Measurements from ENCODE around the gene IDI2. TPM values are rescaled to one million over a fixed set of nuclear protein-coding genes. Genes with fewer than 3 reads are reported as not detected.

The IDI2 gene
- total RNA-seq, 1 experiment from 2014 or later, result not detected

GRCh38 chr10:1002425-1003006, 23.1 kb downstream of the IDI2 start:
- H2AFZ ChIP-seq (ENCODE audit: low read depth, low read length, poor library complexity, severe bottlenecking), result no peak overlapping the region
- no TSS peak for BruUV-seq (replicated peaks)
- H3K27ac ChIP-seq (ENCODE audit: low read depth, low read length), result no peak overlapping the region
- H3K4me3 ChIP-seq (replicated peaks in 1 of 2; ENCODE audit: low read depth in 1 of 2, low read length in 2 of 2), result no peak overlapping the region
- ChIA-PET RAD21 (ENCODE audit: low non-redundant PET in 1 of 2, low total read pairs in 2 of 2, uncharacterized antibody in 2 of 2, unreplicated experiment in 2 of 2) (no interaction called here), CTCF (no interaction called here), POLR2A (interaction anchor here (1.1 kb wide), 1 partner anchor 47 kb away, joined by 3 read pairs; the partner anchor contains the start of gene IDI1)
- H3K9me3 ChIP-seq (ENCODE audit: control insufficient read depth in 1 of 2, insufficient read depth in 1 of 2, low read depth in 1 of 2, low read length in 2 of 2), result peaks cover 0 to 4% of the 10 kb centered on the region in 2 experiments; a peak in 1 of 4 replicates
- intact Hi-C loops (cut with micrococcal nuclease), result no loop called here
- H3K4me2 ChIP-seq (ENCODE audit: low read length), result no peak overlapping the region
- DNase-seq (ENCODE audit: low read depth, low spot score) (no peak), ATAC-seq (no peak)
- peaks cover 20% of the 10 kb centered on the region; the same call in 1 of the 2 replicates for H4K20me1 ChIP-seq (ENCODE audit: insufficient read depth)
- H3K4me1 ChIP-seq (ENCODE audit: control insufficient read depth in 1 of 2, insufficient read depth in 2 of 2, low read length in 2 of 2), result no peaks in the 10 kb centered on the region
- TF ChIP-seq EZH2phosphoT487 (IDR thresholded peaks at IDR 0.05; ENCODE audit: borderline replicate concordance), result no peak
- no peak for TF ChIP-seq ZNF274 (IDR thresholded peaks at IDR 0.05; ENCODE audit: low read depth, low read length)
- TF ChIP-seq ELF1 (IDR thresholded peaks at IDR 0.05; ENCODE audit: borderline replicate concordance, low read depth), result no peak
- TF ChIP-seq ZBTB33 (IDR thresholded peaks at IDR 0.05; ENCODE audit: extremely low read depth, insufficient replicate concordance, low read length), result no peak
- TF ChIP-seq, protein P1, sequence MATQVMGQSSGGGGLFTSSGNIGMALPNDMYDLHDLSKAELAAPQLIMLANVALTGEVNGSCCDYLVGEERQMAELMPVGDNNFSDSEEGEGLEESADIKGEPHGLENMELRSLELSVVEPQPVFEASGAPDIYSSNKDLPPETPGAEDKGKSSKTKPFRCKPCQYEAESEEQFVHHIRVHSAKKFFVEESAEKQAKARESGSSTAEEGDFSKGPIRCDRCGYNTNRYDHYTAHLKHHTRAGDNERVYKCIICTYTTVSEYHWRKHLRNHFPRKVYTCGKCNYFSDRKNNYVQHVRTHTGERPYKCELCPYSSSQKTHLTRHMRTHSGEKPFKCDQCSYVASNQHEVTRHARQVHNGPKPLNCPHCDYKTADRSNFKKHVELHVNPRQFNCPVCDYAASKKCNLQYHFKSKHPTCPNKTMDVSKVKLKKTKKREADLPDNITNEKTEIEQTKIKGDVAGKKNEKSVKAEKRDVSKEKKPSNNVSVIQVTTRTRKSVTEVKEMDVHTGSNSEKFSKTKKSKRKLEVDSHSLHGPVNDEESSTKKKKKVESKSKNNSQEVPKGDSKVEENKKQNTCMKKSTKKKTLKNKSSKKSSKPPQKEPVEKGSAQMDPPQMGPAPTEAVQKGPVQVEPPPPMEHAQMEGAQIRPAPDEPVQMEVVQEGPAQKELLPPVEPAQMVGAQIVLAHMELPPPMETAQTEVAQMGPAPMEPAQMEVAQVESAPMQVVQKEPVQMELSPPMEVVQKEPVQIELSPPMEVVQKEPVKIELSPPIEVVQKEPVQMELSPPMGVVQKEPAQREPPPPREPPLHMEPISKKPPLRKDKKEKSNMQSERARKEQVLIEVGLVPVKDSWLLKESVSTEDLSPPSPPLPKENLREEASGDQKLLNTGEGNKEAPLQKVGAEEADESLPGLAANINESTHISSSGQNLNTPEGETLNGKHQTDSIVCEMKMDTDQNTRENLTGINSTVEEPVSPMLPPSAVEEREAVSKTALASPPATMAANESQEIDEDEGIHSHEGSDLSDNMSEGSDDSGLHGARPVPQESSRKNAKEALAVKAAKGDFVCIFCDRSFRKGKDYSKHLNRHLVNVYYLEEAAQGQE (IDR thresholded peaks at IDR 0.05; ENCODE audit: low read depth), result no peak
- no peak for TF ChIP-seq YY1 (IDR thresholded peaks at IDR 0.05; ENCODE audit: extremely low read depth, insufficient replicate concordance, low read depth, low read length)
- no peak for TF ChIP-seq POLR2AphosphoS5 (IDR thresholded peaks at IDR 0.05; ENCODE audit: low read depth, low read length)
- no peak for TF ChIP-seq RAD21 (IDR thresholded peaks at IDR 0.05; ENCODE audit: low read depth)
- no peak for TF ChIP-seq TCF7L2 (IDR thresholded peaks at IDR 0.05; ENCODE audit: borderline replicate concordance, extremely low read depth, insufficient read depth, insufficient read length)
- TF ChIP-seq SRF (IDR thresholded peaks at IDR 0.05; ENCODE audit: low read depth), result no peak
- no peak overlapping the region for H3K9ac ChIP-seq (ENCODE audit: low read length)
- peaks cover 98% of the 10 kb centered on the region for H3K79me2 ChIP-seq (ENCODE audit: insufficient read depth, low read length)
- H3K36me3 ChIP-seq (ENCODE audit: control insufficient read depth in 1 of 2, insufficient read depth in 2 of 2, low read length in 2 of 2), result peaks cover 79 to 90% of the 10 kb centered on the region in 2 experiments
- H3K9me2 ChIP-seq (ENCODE audit: insufficient read depth), result no peaks in the 10 kb centered on the region
- no peaks in the 10 kb centered on the region for H3K27me3 ChIP-seq (ENCODE audit: insufficient read depth, low read length)
